Mucosa of rectum (tissue), 2 donors: ENCODE results near the gene NEK6.

Experiments
- H3K27ac ChIP-seq, 2 donors: one replicate each; pipeline ENCODE4 v1.7.0; 2013; ENCODE audit warnings: inconsistent platforms in 2 of 2, low read depth in 2 of 2, low read length in 2 of 2
- H3K27me3 ChIP-seq, 2 donors: one replicate each; pipeline ENCODE4 v1.7.0; 2013; ENCODE audit warnings: low read length in 2 of 2; ENCODE audit not compliant: control insufficient read depth in 2 of 2, insufficient read depth in 2 of 2
- H3K36me3 ChIP-seq, 2 donors: one replicate each; pipeline ENCODE4 v1.7.0; 2013; ENCODE audit warnings: low read length in 2 of 2; ENCODE audit not compliant: control insufficient read depth in 2 of 2, insufficient read depth in 2 of 2
- H3K4me1 ChIP-seq, 2 donors: one replicate each; pipeline ENCODE4 v1.7.0; 2013; ENCODE audit warnings: low read length in 2 of 2, mild to moderate bottlenecking in 1 of 2; ENCODE audit not compliant: control insufficient read depth in 2 of 2, insufficient read depth in 2 of 2
- H3K4me3 ChIP-seq, 2 donors: one replicate each; pipeline ENCODE4 v1.7.0; 2013; ENCODE audit warnings: low read length in 2 of 2
- H3K9ac ChIP-seq, 2 donors: one replicate each; pipeline ENCODE4 v1.7.0; 2013; ENCODE audit warnings: low read length in 2 of 2, low read depth in 1 of 2, mild to moderate bottlenecking in 1 of 2
- H3K9me3 ChIP-seq, 2 donors: one replicate each; pipeline ENCODE4 v1.7.0; 2013; ENCODE audit warnings: low read length in 2 of 2; ENCODE audit not compliant: control insufficient read depth in 2 of 2
- donor health status: healthy.
- donor health status: Normal muscosa, but diverticular disease.

The NEK6 gene

DNA sequence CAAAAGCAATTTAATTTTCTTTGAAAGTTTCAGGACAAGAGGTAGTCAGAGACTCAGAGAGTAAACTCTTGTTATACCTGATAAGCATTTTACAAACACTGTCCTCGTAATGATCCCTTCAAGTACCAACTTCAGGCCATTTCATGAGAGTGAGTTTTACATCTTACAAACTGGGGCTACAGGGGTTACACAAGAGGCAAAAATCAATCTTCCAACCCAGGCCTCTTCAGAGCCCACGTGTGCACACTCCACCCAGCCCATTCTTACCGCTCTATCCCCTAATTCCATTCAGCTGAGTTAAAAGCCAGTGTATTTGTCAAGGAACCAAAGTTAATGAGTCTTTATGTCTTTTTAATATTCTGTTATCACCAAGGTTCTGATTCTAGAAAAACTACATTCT lies 110.9 kb downstream of the NEK6 start:
- H3K36me3 ChIP-seq: peaks cover 5 to 7% of the 10 kb centered on the region in 2 donors
- H3K27me3 ChIP-seq: no peaks in the 10 kb centered on the region
- H3K9ac ChIP-seq: no peak overlapping the region
- no peak overlapping the region for H3K4me3 ChIP-seq
- no peaks in the 10 kb centered on the region for H3K4me1 ChIP-seq
- no peaks in the 10 kb centered on the region for H3K9me3 ChIP-seq
- no peak overlapping the region for H3K27ac ChIP-seq

GRCh38 chr9:124369231-124369797 lies 111.6 kb downstream of the NEK6 start:
- H3K9me3 ChIP-seq: no peaks in the 10 kb centered on the region
- no peak overlapping the region for H3K4me3 ChIP-seq
- H3K27me3 ChIP-seq: no peaks in the 10 kb centered on the region
- H3K9ac ChIP-seq: no peak overlapping the region
- H3K27ac ChIP-seq: no peak overlapping the region
- peaks cover 3% of the 10 kb centered on the region in 2 donors for H3K36me3 ChIP-seq
- H3K4me1 ChIP-seq: no peaks in the 10 kb centered on the region

- Histone ChIP-seq H3K4me1 (no peaks in the 10 kb centered on the region), H3K9ac (no peak overlapping the region), H3K36me3 (no peaks in the 10 kb centered on the region), H3K9me3 (no peaks in the 10 kb centered on the region), H3K27ac (no peak overlapping the region), H3K27me3 (no peaks in the 10 kb centered on the region), H3K4me3 (no peak overlapping the region)
These were observed 113.3 kb downstream of the NEK6 start for GRCh38 chr9:124370896-124371582.

- no peak overlapping the region for H3K4me3 ChIP-seq
- H3K27me3 ChIP-seq: no peaks in the 10 kb centered on the region
- H3K9me3 ChIP-seq: no peaks in the 10 kb centered on the region
- no peaks in the 10 kb centered on the region for H3K36me3 ChIP-seq
- H3K4me1 ChIP-seq: no peaks in the 10 kb centered on the region
- H3K27ac ChIP-seq: no peak overlapping the region
- H3K9ac ChIP-seq: no peak overlapping the region
These were observed 114.3 kb downstream of the NEK6 start for GRCh38 chr9:124372038-124372437.

- H3K4me3 ChIP-seq: no peak overlapping the region
- H3K9me3 ChIP-seq: no peaks in the 10 kb centered on the region
- H3K9ac ChIP-seq: no peak overlapping the region
- no peaks in the 10 kb centered on the region for H3K36me3 ChIP-seq
- H3K27me3 ChIP-seq: no peaks in the 10 kb centered on the region
- H3K4me1 ChIP-seq: no peaks in the 10 kb centered on the region
- H3K27ac ChIP-seq: no peak overlapping the region
These were observed 115.6 kb downstream of the NEK6 start for GRCh38 chr9:124373386-124373785.

GRCh38 chr9:124373851-124374250 lies 116.1 kb downstream of the NEK6 start:
- Histone ChIP-seq H3K27ac (no peak overlapping the region), H3K9me3 (no peaks in the 10 kb centered on the region), H3K27me3 (no peaks in the 10 kb centered on the region), H3K36me3 (no peaks in the 10 kb centered on the region), H3K4me1 (no peaks in the 10 kb centered on the region), H3K4me3 (no peak overlapping the region), H3K9ac (no peak overlapping the region)

DNA sequence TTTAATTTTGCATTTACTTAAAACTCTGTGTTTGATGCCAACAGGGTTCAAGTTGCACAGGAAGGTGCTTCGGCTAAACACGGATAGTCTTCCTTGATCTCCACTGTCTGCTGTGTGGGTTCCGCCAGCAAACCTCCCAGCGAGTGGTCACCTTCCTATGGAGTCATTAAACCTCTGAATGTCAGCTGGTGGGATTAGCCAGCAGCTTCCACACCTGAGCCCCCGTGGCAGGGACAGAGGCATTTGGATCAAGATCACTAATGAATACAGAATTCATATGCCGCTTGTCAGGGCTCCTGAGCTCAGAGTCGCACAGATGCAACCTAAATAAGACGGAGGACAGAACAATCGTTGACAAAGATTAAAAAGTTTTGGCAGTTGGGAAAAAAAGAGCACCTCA lies 118.0 kb downstream of the NEK6 start:
- no peak overlapping the region for H3K27ac ChIP-seq
- H3K36me3 ChIP-seq: peaks cover 3 to 4% of the 10 kb centered on the region in 2 donors
- no peaks in the 10 kb centered on the region for H3K27me3 ChIP-seq
- H3K4me3 ChIP-seq: no peak overlapping the region
- H3K4me1 ChIP-seq: no peaks in the 10 kb centered on the region
- no peaks in the 10 kb centered on the region for H3K9me3 ChIP-seq
- H3K9ac ChIP-seq: no peak overlapping the region

DNA sequence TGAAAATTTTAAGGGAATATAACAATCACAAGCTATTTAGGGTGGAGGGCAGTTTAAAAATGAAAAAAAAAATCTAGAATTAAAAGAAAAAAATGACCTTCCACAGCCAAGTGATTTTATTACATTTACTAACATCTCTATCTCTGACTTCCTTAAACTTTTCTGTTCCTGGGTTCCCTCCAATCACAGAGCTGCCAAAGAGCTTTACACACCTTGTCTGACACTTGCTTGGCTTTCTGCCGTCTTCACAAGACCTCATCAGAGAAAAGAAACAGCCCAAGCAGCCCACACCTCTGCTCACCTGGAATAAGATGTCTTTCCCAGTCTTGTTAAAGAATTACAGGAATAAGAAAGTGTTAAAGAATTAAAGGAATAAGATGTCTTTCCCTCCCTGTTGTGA lies 118.6 kb downstream of the NEK6 start:
- H3K4me1 ChIP-seq: no peaks in the 10 kb centered on the region
- H3K36me3 ChIP-seq: peaks cover 3 to 4% of the 10 kb centered on the region in 2 donors
- no peak overlapping the region for H3K4me3 ChIP-seq
- H3K27me3 ChIP-seq: no peaks in the 10 kb centered on the region
- no peak overlapping the region for H3K9ac ChIP-seq
- H3K27ac ChIP-seq: no peak overlapping the region
- H3K9me3 ChIP-seq: no peaks in the 10 kb centered on the region

DNA sequence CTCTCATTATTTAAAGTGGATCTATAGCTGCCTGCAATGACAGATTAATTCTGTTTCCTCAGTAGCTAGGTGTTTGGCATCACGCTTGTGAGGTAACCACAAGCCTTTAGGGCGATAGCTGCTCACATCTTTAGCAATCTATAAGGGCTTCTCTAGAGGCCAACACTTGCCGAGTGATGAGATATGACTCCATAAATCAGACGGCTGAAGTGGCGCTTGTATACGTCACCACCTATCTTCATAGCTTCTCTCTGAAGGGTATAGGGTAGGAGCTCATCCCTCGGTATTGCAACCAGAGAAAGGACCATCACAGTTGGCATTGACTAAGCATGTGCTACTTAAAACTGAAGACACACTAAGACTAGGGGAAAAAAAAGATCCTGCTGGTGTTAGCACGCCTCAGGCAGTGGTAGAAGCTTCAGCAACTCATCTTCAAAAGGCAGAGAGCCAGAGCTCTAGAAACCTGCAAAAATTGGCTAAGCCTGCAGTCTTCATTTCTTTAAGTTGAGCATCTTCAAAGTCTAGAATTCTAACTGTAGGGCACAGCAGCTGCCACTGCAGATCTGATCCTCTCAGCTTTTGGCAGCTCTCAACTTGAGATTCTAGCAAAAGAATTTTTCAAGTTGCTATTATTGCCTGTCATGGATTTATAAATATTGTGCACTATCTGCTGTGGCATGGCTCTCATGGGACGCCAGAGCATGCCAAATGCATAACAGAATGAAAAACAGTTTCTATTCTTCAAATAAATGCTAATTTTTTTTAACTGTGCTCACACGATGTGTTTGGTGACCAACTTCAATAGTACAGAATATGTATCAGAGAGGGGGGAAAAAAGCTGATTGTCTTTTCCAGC lies 120.0 kb downstream of the NEK6 start:
- Histone ChIP-seq H3K9ac (no peak overlapping the region), H3K27ac (no peak overlapping the region), H3K4me3 (no peak overlapping the region), H3K36me3 (peaks cover 3 to 4% of the 10 kb centered on the region in 2 donors), H3K27me3 (no peaks in the 10 kb centered on the region), H3K9me3 (no peaks in the 10 kb centered on the region), H3K4me1 (no peaks in the 10 kb centered on the region)
